ENCODE results near the gene AGPS.

DNA sequence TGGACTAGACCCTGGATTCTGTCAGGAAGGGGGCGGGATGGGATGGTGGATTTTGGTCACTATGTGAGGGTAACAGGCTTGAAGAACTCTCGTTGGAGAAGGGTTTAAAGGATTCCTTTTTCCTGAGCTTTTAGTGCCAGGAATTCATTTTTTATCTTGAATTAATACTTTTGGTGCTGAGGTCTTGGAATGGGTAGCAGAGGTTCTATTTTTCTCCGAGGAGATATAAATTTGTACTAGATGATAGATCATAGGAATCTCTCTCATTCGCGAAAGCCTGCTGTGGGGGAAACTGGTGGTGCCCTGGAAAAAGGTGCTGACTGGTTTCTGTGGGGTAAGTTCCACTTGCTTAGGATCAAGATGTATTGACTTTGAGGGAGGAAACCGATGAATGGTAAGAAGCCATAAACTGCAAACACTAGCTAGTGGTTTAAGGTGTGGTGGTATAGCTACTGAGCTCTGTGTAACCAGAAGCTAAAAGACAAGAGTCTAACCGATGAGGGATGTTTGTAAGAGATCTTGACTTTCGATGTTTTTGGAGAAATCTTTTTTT lies 706 bp downstream of the AGPS start:
- TF ChIP-seq CTCF (IDR thresholded peaks at IDR 0.05) (no peak), EP300 (IDR thresholded peaks at IDR 0.05) (no peak)

All from gastroesophageal sphincter (tissue), 3 donors.